ENCODE data around the gene TRERF1.

Gene TRERF1

DNA sequence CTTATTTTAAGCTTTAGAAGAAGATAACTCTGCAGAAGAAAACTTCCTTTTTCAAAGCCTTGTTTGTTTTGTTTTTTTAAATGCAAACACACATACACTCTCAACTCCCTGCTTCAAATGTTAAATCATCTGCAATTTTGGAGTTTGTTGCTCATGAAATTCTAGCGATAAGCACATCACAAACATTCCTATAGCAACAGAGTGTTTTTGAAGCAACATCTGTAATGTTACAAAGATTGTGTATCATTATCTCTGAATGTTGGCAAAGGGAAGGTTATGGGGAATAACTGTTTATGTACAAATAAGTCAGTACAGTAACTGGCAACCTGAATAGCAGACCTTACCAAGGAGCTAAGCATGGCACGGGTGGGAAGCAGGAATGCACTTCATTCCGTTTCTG, 149.3 kb downstream of the TRERF1 start:
- DNase-seq = no peak
- TF ChIP-seq, protein P1, sequence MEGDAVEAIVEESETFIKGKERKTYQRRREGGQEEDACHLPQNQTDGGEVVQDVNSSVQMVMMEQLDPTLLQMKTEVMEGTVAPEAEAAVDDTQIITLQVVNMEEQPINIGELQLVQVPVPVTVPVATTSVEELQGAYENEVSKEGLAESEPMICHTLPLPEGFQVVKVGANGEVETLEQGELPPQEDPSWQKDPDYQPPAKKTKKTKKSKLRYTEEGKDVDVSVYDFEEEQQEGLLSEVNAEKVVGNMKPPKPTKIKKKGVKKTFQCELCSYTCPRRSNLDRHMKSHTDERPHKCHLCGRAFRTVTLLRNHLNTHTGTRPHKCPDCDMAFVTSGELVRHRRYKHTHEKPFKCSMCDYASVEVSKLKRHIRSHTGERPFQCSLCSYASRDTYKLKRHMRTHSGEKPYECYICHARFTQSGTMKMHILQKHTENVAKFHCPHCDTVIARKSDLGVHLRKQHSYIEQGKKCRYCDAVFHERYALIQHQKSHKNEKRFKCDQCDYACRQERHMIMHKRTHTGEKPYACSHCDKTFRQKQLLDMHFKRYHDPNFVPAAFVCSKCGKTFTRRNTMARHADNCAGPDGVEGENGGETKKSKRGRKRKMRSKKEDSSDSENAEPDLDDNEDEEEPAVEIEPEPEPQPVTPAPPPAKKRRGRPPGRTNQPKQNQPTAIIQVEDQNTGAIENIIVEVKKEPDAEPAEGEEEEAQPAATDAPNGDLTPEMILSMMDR (IDR thresholded peaks at IDR 0.05; ENCODE audit: low read depth, low read length, missing control alignments) = no peak
- no peak overlapping the region for H3K27ac ChIP-seq
- no peaks in the 10 kb centered on the region for H3K27me3 ChIP-seq (replicated peaks)
- H3K36me3 ChIP-seq (replicated peaks) = peaks cover 2% of the 10 kb centered on the region
- H3K4me3 ChIP-seq (ENCODE audit: low read depth, low read length) = no peak overlapping the region
- in situ Hi-C loops (cut with HindIII; ENCODE audit: low pct_ligation_motif_present, low sequenced_read_pairs) = no loop called here

DNA sequence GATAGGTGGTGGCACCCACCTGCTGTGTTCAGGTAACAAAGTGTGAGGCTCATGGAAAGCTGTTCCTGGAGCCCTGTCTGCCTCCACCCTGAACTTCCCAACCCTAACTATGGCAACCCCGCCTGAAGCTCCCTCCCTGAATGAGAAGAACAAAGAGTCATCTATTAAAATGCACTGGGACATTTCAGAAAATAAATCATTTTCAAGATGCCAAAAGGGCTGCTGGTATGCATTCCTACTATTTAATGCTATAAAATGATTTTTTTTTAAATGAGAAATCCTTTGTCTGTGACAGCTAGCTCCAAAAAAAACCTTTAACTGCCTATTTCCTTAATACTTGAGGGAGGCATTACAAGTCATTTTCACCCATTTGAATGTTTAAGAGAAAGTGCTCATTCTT, 149.7 kb downstream of the TRERF1 start:
- peaks cover 2% of the 10 kb centered on the region for H3K36me3 ChIP-seq (replicated peaks)
- in situ Hi-C loops (cut with HindIII; ENCODE audit: low pct_ligation_motif_present, low sequenced_read_pairs) = no loop called here
- TF ChIP-seq, protein P1 (IDR thresholded peaks at IDR 0.05; ENCODE audit: low read depth, low read length, missing control alignments) = no peak
- no peak overlapping the region for H3K4me3 ChIP-seq (ENCODE audit: low read depth, low read length)
- no peaks in the 10 kb centered on the region for H3K27me3 ChIP-seq (replicated peaks)
- DNase-seq = no peak
- no peak overlapping the region for H3K27ac ChIP-seq

DNA sequence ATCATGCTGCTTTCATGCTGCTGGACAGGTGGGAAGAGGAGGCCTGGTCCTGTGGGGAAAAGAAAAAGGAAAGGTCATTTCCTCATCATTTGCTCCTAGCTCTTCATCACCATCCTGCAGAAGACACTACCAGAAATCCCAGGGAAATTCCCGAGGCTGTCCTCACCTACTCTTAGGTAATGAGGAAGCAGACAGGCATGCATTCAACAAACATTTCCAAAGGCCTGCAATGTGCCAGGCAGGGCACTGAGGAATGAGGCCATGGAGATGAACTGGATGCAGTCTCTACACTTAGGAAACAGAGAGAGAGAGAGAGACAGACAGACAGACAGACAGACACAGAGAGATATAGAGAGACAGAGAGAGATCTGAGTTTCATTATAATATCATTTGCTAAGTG, 151.0 kb downstream of the TRERF1 start:
- H3K27ac ChIP-seq = no peak overlapping the region
- no peak for DNase-seq
- in situ Hi-C loops (cut with HindIII; ENCODE audit: low pct_ligation_motif_present, low sequenced_read_pairs) = no loop called here

DNA sequence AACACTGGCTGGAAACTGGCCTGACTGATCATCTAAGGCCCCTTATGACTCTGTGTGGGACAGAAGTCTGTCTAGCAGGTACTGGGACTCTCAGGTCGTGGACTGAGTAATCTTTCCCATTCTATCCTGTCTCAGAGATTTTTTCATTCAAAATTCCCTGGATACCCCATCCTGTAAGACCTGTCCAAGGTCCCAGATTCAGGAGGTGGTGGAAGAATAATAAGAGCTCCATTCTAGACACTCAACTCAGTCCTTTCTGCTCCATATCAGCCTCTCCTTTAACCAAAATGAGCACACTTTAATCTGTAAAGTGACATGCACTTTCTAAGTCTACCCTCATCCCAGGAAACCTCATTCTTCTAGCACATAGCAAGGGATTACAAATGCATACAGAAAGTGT, 151.5 kb downstream of the TRERF1 start:
- H3K27me3 ChIP-seq (replicated peaks) = no peaks in the 10 kb centered on the region
- TF ChIP-seq, protein P1 (IDR thresholded peaks at IDR 0.05; ENCODE audit: low read depth, low read length, missing control alignments) = no peak
- in situ Hi-C loops (cut with HindIII; ENCODE audit: low pct_ligation_motif_present, low sequenced_read_pairs) = no loop called here

More for the DNA sequence above, 151.0 kb downstream of the TRERF1 start:
- TF ChIP-seq, protein P1 (IDR thresholded peaks at IDR 0.05; ENCODE audit: low read depth, low read length, missing control alignments) = no peak
- peaks cover 2% of the 10 kb centered on the region for H3K36me3 ChIP-seq (replicated peaks)
- H3K4me3 ChIP-seq (ENCODE audit: low read depth, low read length) = no peak overlapping the region
- H3K27me3 ChIP-seq (replicated peaks) = no peaks in the 10 kb centered on the region

DNA sequence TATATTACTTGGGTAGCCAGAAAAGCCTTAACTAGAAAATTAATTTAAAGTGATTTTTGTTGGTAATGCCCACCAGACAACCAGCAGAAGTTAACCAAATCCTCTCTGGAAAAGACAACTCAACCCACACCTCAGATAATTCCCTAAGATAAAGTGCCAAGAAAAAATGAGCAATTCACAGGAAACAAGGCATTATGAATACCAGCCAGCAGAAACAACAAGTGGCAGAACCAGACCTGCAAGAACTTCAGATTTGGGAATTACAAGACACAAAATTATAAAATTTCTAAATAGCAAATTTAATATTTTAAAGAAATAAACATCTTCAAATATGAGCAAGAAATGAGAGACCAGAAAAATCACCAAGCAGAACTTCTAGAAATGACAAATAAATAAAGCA, 154.1 kb downstream of the TRERF1 start:
- Histone ChIP-seq H3K27ac (no peak overlapping the region), H3K27me3 (replicated peaks) (no peaks in the 10 kb centered on the region), H3K4me3 (ENCODE audit: low read depth, low read length) (no peak overlapping the region), H3K36me3 (replicated peaks) (peaks cover 2% of the 10 kb centered on the region)
- DNase-seq = no peak
- TF ChIP-seq, protein P1 (IDR thresholded peaks at IDR 0.05; ENCODE audit: low read depth, low read length, missing control alignments) = no peak
- in situ Hi-C loops (cut with HindIII; ENCODE audit: low pct_ligation_motif_present, low sequenced_read_pairs) = no loop called here

More for the DNA sequence above, 151.5 kb downstream of the TRERF1 start:
- Histone ChIP-seq H3K4me3 (ENCODE audit: low read depth, low read length) (no peak overlapping the region), H3K36me3 (replicated peaks) (peaks cover 2% of the 10 kb centered on the region), H3K27ac (no peak overlapping the region)
- DNase-seq = no peak

DNA sequence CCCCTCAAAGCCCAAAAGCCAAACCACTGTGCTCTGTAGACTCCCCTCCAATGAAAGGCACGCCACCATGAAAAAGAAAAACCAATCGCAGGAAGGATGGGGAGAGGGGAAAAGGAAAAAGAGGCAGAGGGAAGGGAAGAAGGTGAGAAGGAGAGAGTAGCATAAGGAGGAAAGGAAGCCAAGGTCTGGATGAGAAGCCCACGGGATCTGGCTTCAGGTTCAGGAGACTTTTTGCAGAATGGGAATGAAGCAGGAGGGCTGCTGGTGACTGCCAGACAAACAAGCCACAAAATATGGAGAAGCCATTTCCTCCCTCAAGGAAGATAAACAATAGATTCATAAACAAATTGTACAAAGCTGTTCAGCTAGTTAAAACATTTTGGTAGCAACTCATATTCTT, 155.1 kb downstream of the TRERF1 start:
- DNase-seq = no peak
- H3K27me3 ChIP-seq (replicated peaks) = no peaks in the 10 kb centered on the region
- in situ Hi-C loops (cut with HindIII; ENCODE audit: low pct_ligation_motif_present, low sequenced_read_pairs) = no loop called here
- TF ChIP-seq, protein P1 (IDR thresholded peaks at IDR 0.05; ENCODE audit: low read depth, low read length, missing control alignments) = no peak
- peaks cover 2% of the 10 kb centered on the region for H3K36me3 ChIP-seq (replicated peaks)
- H3K27ac ChIP-seq = no peak overlapping the region
- H3K4me3 ChIP-seq (ENCODE audit: low read depth, low read length) = no peak overlapping the region
